GM12878 (cell line): ENCODE data around the gene SLC39A1. TPM values are rescaled to one million over a fixed set of nuclear protein-coding genes. Genes with fewer than 3 reads are reported as not detected.

Experiments used
- CBX3 ChIP-seq: fragments of 200-600 bp; sonication (generic); IDR thresholded peaks from 2 replicates; pipeline ENCODE4 v1.6.1; 2016; ENCODE audit warnings: low read depth, borderline replicate concordance
- CBX5 ChIP-seq: sonication (generic); IDR thresholded peaks from 2 replicates; pipeline ENCODE4 v1.6.1; 2016; ENCODE audit warnings: low read depth, moderate library complexity, mild to moderate bottlenecking, inconsistent platforms
- EP300 ChIP-seq, 2 experiments: fragments of 150-350 bp in 1 of 2; IDR thresholded peaks; 2 replicates each; pipeline ENCODE4 v1.6.1; 2011 to 2012; ENCODE audit warnings: low read depth in 2 of 2, low read length in 2 of 2, borderline replicate concordance in 1 of 2, improper control_type of control experiment in 1 of 2, inconsistent platforms in 1 of 2; ENCODE audit not compliant: control insufficient read depth in 1 of 2
- ESRRA ChIP-seq: IDR thresholded peaks from 2 replicates; pipeline ENCODE4 v1.6.1; 2012; ENCODE audit warnings: mild to moderate bottlenecking, low read length, improper control_type of control experiment
- IRF5 ChIP-seq: fragments of 450-650 bp; IDR thresholded peaks from 2 replicates; pipeline ENCODE4 v1.6.1; 2017; ENCODE audit warnings: borderline replicate concordance
- LARP7 ChIP-seq: fragments of 450-650 bp; IDR thresholded peaks from 2 replicates; pipeline ENCODE4 v1.6.1; 2017; ENCODE audit warnings: mild to moderate bottlenecking
- NR2F1 ChIP-seq: fragments of 450-650 bp; conservative IDR thresholded peaks from 2 replicates; pipeline ENCODE4 v1.6.1; 2017; ENCODE audit warnings: mild to moderate bottlenecking
- SMAD5 ChIP-seq: IDR thresholded peaks from 2 replicates; pipeline ENCODE4 v1.6.1; 2016; ENCODE audit warnings: antibody characterized with exemption, low read depth
- SP1 ChIP-seq: IDR thresholded peaks from one replicate; pipeline ENCODE4 v1.6.1; 2011; ENCODE audit warnings: low read depth, low read length
- SRF ChIP-seq, 2 experiments: IDR thresholded peaks; 2 replicates each; pipeline ENCODE4 v1.6.1; 2011; ENCODE audit warnings: low read depth in 2 of 2, low read length in 2 of 2, mild to moderate bottlenecking in 1 of 2, moderate library complexity in 1 of 2
- ZNF24 ChIP-seq: fragments of 450-650 bp; IDR thresholded peaks from 2 replicates; pipeline ENCODE4 v1.6.1; 2017; ENCODE audit warnings: antibody characterized with exemption, mild to moderate bottlenecking
- ZNF687 ChIP-seq: fragments of 450-650 bp; IDR thresholded peaks from 2 replicates; pipeline ENCODE4 v1.6.1; 2017; ENCODE audit warnings: mild to moderate bottlenecking, moderate library complexity
- polyA plus RNA-seq, 11 experiments: library from polyadenylated mRNA; depleted of rRNA in 4 of 11; unstranded in 6 of 11; stranded (reverse) in 5 of 11; fragments of >200 nt; fragmentation: Nextera tagmentation in 4 of 11; fragmentation: Illumina TruSeq in 1 of 11; extraction: Ambion mirVana in 4 of 11; extraction: Trizol in 1 of 11; gene quantifications; 1 replicate in 1 of 11; 2 replicates in 10 of 11; pipeline versions ENCODE4 v1.2.1 to v1.2.3, GENCODE V29; 2011 to 2016; ENCODE audit warnings: inconsistent platforms in 2 of 11, missing spikeins in 2 of 11, low read depth in 1 of 11
- total RNA-seq, 4 experiments: library from RNA; depleted of rRNA in 3 of 4; stranded (reverse); fragments of >200 nt in 3 of 4; fragmentation: Illumina TruSeq in 1 of 4; extraction: Trizol in 1 of 4; gene quantifications; 2 replicates each; pipeline versions ENCODE4 v1.2.1 to v1.2.3, GENCODE V29; 2013 to 2021
- TF ChIP-seq, protein P1 (sequence below), 3 experiments: IDR thresholded peaks in 2 of 3; conservative IDR thresholded peaks in 1 of 3; 2 replicates each; pipeline ENCODE4 v1.5.1; 2011; ENCODE audit warnings: low read depth in 3 of 3, low read length in 3 of 3, mild to moderate bottlenecking in 3 of 3, control low read depth in 2 of 3, moderate library complexity in 2 of 3, inconsistent platforms in 1 of 3, mixed read lengths in 1 of 3; ENCODE audit not compliant: control insufficient read depth in 2 of 3, insufficient read depth in 1 of 3; ENCODE audit errors: extremely low read depth in 1 of 3
- TF ChIP-seq, protein P2 (sequence below): IDR thresholded peaks from 2 replicates; pipeline ENCODE4 v1.6.1; 2012; ENCODE audit warnings: improper control_type of control experiment, low read depth, low read length; ENCODE audit not compliant: insufficient replicate concordance

Gene SLC39A1
- total and polyA plus RNA-seq, 10 of the 15 experiments (the other 5 are each of a cell fraction or from before 2014, with no cell fraction given), result 8.8 to 98.6 (median 72.4) TPM

- TF ChIP-seq, protein P1, sequence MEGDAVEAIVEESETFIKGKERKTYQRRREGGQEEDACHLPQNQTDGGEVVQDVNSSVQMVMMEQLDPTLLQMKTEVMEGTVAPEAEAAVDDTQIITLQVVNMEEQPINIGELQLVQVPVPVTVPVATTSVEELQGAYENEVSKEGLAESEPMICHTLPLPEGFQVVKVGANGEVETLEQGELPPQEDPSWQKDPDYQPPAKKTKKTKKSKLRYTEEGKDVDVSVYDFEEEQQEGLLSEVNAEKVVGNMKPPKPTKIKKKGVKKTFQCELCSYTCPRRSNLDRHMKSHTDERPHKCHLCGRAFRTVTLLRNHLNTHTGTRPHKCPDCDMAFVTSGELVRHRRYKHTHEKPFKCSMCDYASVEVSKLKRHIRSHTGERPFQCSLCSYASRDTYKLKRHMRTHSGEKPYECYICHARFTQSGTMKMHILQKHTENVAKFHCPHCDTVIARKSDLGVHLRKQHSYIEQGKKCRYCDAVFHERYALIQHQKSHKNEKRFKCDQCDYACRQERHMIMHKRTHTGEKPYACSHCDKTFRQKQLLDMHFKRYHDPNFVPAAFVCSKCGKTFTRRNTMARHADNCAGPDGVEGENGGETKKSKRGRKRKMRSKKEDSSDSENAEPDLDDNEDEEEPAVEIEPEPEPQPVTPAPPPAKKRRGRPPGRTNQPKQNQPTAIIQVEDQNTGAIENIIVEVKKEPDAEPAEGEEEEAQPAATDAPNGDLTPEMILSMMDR (IDR thresholded peaks at IDR 0.05 in 2 of 3, conservative IDR thresholded peaks at IDR 0.05 in 1 of 3; ENCODE audit: control insufficient read depth in 2 of 3, extremely low read depth in 1 of 3, insufficient read depth in 1 of 3, low read depth in 3 of 3, low read length in 3 of 3), result 0 out of 6 replicates have a peak, but pooled peaks of 1 of the 3 experiments have one; percentile 4
- TF ChIP-seq, protein P2, sequence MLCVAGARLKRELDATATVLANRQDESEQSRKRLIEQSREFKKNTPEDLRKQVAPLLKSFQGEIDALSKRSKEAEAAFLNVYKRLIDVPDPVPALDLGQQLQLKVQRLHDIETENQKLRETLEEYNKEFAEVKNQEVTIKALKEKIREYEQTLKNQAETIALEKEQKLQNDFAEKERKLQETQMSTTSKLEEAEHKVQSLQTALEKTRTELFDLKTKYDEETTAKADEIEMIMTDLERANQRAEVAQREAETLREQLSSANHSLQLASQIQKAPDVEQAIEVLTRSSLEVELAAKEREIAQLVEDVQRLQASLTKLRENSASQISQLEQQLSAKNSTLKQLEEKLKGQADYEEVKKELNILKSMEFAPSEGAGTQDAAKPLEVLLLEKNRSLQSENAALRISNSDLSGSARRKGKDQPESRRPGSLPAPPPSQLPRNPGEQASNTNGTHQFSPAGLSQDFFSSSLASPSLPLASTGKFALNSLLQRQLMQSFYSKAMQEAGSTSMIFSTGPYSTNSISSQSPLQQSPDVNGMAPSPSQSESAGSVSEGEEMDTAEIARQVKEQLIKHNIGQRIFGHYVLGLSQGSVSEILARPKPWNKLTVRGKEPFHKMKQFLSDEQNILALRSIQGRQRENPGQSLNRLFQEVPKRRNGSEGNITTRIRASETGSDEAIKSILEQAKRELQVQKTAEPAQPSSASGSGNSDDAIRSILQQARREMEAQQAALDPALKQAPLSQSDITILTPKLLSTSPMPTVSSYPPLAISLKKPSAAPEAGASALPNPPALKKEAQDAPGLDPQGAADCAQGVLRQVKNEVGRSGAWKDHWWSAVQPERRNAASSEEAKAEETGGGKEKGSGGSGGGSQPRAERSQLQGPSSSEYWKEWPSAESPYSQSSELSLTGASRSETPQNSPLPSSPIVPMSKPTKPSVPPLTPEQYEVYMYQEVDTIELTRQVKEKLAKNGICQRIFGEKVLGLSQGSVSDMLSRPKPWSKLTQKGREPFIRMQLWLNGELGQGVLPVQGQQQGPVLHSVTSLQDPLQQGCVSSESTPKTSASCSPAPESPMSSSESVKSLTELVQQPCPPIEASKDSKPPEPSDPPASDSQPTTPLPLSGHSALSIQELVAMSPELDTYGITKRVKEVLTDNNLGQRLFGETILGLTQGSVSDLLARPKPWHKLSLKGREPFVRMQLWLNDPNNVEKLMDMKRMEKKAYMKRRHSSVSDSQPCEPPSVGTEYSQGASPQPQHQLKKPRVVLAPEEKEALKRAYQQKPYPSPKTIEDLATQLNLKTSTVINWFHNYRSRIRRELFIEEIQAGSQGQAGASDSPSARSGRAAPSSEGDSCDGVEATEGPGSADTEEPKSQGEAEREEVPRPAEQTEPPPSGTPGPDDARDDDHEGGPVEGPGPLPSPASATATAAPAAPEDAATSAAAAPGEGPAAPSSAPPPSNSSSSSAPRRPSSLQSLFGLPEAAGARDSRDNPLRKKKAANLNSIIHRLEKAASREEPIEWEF, result no peak
- TF ChIP-seq NR2F1 (peak; percentile 94), ZNF687 (no peak), CBX5 (no peak), SRF (IDR thresholded peaks at IDR 0.05; ENCODE audit: low read depth in 2 of 2, low read length in 2 of 2) (no peak), EP300 (IDR thresholded peaks at IDR 0.05; ENCODE audit: borderline replicate concordance in 1 of 2, control insufficient read depth in 1 of 2, low read depth in 2 of 2, low read length in 2 of 2) (0 out of 4 replicates have a peak, but pooled peaks of 1 of the 2 experiments have one; percentile 29), SP1 (peak; percentile 67), ZNF24 (no peak), IRF5 (no peak), ESRRA (no peak), SMAD5 (no peak; the same call in 1 of the 2 replicates), LARP7 (no peak; the same call in none of the 2 replicates), CBX3 (no peak)
Observed at GRCh38 chr1:153958111-153958960, 5.0 kb downstream of the SLC39A1 start, which contains the start of gene CRTC2 (continued).
